Retinal pigment epithelial cell (primary cell): ENCODE measurements around the gene KLHL22.
"Not testable (repeated sequence)": the region's sequence is repeated elsewhere in the genome, so short reads cannot be mapped to it uniquely, and the experiment has no call there.

Experiments used
- DNase-seq: peaks from one replicate; pipeline ENCODE4 v3.0.0-alpha.2; 2010; ENCODE audit warnings: low read depth
- H3K4me3 ChIP-seq: 2 replicates; pipeline ENCODE4 v1.5.1; 2011; ENCODE audit warnings: mild to moderate bottlenecking, low read length, control low read depth, moderate library complexity
- TF ChIP-seq, protein P1 (sequence below): conservative IDR thresholded peaks from 2 replicates; pipeline ENCODE4 v1.5.1; 2011; ENCODE audit warnings: low read depth, low read length, control low read depth, inconsistent platforms

KLHL22 gene

DNA sequence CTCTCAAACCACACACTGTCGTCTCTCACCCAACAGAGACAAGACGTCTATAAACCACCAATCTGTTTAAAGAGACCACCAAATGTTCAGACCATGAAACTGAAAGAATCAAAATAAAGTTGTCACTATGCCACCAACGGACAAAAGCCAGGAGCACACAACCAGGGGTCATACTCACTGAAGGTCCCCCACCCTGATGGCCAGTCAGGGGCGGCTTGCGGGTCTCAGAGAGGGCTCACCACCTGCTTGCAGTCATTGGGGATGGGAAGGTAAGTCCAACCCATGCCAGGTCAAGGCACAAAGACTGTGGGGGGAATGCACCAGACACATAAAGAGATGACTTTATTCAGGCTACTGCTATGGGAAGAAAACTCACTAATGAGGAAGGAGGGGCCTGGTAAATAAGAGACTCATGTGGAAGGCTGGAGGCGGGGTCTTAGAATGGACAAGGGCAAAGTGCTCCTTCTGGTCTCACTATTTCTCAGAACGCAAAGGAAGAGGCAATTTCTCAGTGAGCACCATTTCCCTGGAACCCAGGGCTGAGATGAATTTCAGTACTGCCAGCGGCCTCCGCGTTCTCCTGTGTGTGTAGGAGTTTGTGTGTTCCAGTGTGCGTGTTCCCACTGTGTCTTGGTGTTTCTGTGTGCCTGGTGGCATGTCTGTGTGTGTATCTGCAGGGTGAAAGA is 75.3 kb downstream of the KLHL22 start:
- no peak overlapping the region for H3K4me3 ChIP-seq
- no peak for DNase-seq
- TF ChIP-seq, protein P1, sequence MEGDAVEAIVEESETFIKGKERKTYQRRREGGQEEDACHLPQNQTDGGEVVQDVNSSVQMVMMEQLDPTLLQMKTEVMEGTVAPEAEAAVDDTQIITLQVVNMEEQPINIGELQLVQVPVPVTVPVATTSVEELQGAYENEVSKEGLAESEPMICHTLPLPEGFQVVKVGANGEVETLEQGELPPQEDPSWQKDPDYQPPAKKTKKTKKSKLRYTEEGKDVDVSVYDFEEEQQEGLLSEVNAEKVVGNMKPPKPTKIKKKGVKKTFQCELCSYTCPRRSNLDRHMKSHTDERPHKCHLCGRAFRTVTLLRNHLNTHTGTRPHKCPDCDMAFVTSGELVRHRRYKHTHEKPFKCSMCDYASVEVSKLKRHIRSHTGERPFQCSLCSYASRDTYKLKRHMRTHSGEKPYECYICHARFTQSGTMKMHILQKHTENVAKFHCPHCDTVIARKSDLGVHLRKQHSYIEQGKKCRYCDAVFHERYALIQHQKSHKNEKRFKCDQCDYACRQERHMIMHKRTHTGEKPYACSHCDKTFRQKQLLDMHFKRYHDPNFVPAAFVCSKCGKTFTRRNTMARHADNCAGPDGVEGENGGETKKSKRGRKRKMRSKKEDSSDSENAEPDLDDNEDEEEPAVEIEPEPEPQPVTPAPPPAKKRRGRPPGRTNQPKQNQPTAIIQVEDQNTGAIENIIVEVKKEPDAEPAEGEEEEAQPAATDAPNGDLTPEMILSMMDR = no peak

DNA sequence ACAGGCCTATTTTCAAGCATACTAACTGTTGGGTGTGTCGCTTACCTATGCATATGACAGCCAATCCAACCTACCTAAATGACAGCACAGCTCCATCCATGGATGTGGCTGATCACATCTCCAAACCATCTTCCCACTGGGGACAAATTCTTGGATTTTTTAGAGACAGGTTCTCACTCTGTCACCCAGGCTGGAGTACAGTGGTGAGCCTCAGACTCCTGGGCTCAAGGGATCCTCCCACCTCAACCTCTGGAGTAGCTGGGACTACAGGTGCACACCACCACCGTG is 76.0 kb downstream of the KLHL22 start:
- no peak overlapping the region for H3K4me3 ChIP-seq
- DNase-seq = no peak
- TF ChIP-seq, protein P1 = no peak

DNA sequence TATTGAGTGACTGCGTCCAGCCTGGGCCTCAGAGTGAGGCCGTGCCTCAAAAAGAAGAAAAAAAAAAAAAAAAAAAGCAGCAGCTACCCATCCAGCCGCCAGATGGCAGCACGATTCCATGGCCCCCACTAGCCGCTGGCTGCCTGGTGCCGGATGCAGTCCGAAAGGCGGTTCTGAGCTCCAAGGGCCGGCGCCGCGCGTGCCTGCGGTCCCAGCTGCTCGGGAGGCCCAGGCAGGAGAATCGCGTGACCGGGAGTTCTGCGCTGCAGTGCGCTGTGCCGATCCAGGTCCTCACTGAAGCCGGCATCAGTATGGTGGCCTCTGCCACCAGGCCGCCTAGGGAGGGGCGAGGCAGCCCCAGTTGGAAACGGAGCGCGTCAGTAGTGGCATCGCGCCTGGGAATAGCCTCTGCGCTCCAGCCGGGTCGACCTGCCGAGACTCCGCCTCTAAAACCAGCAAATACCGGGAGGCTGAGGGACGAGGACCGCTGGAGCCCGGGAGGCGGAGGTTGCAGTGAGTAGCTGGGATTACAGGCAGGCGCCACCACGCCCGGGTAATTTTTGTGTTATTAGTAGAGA is 77.3 kb downstream of the KLHL22 start:
- no peak for DNase-seq
- H3K4me3 ChIP-seq = peak overlapping the region; percentile 49
- TF ChIP-seq, protein P1 = peak; percentile 85

DNA sequence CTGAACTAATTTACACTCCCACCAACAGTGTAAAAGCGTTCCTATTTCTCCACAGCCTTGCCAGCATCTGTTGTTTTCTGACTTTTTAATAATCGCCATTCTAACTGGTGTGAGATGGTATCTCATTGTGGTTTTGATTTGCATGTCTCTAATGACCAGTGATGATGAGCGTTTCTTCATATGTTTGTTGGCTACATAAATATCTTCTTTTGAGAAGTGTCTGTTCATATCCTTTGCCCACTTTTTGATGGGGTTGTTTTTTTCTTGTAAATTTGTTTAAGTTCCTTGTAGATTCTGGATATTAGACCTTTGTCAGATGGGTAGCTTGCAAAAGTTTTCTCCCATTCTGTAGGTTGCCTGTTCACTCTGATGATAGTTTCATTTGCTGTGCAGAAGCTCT is 79.9 kb downstream of the KLHL22 start:
- not testable (repeated sequence) for H3K4me3 ChIP-seq, DNase-seq

DNA sequence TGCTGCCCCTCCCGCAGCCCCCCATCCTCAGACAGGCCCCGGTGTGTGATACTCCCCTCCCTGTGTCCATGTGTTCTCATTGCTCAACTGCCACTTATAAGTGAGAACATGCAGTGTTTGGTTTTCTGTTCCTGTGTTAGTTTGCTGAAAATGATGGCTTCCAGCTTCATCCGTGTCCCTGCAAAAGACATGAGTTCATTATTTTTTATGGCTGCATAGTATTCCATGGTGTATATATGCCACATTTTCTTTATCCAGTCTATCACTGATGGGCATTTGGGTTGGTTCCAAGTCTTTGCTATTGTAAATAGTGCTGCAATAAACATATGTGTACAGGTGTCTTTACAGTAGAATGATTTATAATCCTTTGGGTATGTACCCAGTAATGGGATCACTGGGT is 80.4 kb downstream of the KLHL22 start:
- H3K4me3 ChIP-seq, DNase-seq: not testable (repeated sequence)

DNA sequence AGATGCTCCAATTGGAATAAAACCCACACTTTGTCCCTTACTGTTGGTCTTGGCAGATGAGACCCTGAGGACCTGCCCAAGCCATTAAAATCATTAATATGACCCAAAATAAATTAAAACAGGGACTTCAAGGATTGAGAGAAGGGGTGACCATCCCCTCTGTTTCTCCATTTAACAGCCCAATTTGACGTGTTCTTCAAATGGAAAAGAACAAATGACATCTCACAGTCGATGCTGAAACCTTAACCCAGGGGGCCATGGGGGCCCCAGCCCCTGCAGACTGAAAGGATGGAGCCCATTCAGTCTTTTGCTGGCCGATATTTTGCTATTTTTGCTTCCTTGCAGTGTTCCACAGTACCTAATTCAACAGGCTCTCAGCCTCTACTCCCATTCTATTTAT is 81.1 kb downstream of the KLHL22 start:
- TF ChIP-seq, protein P1 = no peak
- no peak for DNase-seq
- H3K4me3 ChIP-seq = no peak overlapping the region

DNA sequence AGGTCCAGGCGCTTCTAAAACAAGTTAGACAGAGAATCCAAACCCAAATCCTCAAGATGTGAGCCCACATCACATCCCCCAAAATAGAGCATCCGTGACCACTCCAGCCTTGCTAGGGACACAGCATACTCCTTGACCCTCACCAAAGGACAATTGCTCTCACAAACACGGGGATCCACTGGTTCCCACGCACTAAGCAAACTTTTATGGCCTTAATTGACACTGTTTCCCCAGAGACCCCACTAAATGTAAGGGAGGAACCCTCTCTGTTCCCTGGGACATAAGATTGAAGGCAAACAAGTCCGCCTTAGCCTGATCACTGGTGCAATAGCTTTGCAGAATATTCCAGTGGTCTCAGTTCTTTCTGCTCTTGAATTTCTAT is 81.5 kb downstream of the KLHL22 start:
- no peak for DNase-seq
- H3K4me3 ChIP-seq = no peak overlapping the region
- TF ChIP-seq, protein P1 = no peak

DNA sequence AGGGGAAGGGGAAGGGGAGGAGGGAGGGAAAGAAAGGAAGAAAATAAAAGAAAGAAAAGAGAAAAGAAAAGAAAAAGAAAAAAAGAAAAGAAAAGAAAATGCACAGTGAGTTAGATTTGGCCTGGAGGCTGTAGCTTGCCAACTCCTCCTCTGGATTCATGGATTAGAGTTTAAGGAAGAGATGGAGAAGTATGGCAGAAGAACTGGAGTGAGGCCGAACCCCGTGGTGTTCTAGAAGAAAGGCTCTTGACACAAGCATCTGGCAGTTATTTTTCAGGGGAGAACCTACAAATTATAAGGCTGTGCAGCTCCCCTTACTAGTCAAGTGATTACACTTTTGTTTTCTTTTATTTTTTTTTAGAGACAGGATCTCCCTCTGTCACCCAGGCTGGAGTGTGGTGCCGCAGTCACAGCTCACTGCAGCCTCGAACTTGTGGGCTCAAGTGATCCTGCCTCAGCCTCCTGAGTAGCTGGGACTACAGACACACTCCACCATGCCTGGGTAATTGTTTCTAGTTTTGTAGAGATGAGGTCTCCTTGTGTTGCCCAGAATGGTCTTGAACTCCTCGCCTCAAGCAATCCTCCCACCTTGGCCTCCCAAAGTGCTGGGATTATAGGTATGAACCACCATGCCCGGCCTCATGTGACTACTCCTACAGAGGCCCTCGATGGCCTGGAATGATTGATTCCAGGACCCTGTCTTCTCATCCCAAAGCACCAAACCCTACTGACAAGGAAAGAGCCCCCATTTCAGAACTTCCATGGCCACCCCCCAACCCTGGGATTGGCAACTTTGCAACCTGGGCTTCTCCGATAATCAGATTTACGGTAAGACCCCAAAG is 82.2 kb downstream of the KLHL22 start:
- no peak overlapping the region for H3K4me3 ChIP-seq
- no peak for DNase-seq
- TF ChIP-seq, protein P1 = no peak
